HG03135 (cell line): ENCODE results near the gene HYLS1.
"Not testable (repeated sequence)": the region's sequence is repeated elsewhere in the genome, so short reads cannot be mapped to it uniquely, and the experiment has no call there.

ENCODE experiments used
- ATAC-seq: cut with Tn5 transposase; IDR thresholded peaks from one replicate; pipeline ENCODE4 v1.9.1; 2021; ENCODE audit warnings: mild to moderate bottlenecking, moderate library complexity; ENCODE audit not compliant: unreplicated experiment

The HYLS1 gene

DNA sequence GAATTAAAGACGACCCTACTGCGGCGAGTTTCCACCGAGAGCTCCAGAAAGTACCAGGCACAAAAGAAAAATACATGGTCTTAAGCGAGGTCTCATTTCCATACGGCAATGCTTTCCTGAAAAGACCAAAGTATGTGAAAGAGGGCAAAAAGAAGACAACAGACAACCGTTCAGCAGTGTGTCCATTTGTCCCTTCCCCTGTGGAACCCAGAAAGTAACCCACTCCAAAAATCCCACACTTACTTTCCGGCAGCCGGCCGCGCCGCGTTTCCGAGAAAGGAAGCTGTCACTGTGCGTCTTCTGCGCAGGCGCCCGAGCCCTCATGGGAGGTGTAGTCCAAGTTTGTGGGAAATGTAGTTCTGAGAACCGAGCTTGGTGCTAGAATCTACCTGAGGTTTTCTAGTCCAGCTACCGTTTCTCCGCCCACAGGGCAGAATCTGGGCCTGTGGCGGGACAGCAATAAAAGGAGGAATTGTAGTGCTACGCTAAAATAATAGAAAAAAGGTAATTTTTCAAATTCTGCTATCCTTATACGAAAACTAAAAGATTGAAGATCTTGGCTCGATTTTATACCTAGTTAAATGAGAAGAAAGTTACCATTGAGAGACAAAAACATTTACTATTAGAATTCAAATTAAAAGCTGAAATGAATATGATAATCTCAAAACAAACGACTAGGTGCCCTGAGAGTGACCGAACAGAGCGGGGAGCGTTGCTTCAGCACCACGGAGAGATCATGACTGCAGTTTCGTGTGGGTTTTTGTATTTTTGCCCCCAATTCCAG, 15.7 kb downstream of the HYLS1 start, which contains the start of gene PUS3:
Gene PUS3 (minus strand): TSS at position 280 of the 784 bp plus-strand sequence. CDS start 6,922 bp downstream, outside the sequence.
- ATAC-seq: peak; percentile 92

DNA sequence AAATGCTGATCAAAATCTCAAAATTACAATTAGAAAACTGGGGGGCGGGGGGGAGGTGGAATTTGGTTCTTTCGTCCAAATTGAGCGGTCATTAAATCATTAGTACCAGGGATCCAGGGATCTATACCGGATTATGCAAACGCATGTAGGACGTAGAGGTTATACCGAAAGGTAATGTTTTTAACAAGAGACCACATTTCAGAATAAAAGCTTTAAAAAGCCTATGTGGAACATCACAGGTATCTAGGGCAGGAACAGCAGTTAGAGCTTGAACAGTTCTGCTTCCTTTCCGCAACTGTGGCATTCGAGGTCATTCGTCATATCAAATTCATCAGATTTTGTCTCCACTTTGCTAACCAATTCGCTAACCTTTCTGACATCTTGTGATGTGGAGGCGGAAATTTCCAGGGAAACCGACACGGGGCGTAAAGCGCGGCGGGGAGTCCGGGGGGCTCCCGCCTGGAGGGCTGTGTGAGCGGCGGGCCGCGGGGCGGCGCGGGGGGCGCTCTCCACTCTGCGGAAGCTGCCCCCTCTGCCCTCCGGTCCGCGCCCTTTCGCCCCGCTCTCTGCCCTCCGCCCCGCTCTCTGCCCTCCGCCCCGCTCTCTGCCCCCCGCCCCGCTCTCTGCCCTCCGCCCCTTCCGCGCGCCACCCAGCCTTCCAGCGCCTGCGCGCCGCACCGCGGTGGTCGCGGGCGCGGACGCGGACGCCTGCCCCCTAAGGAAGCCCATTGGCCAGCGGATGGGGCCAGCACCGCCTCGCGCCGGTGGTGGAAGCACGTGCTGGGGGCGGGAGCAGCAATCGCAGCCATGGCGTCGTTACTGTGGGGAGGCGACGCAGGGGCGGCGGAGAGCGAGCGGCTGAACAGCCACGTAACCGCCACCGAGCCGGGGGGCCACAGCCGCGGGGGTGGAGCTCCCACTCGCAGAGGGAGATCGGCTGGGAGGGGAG, 16.5 kb downstream of the HYLS1 start, which contains the start of gene DDX25:
Gene DDX25 (plus strand): TSS at position 798 of the 949 bp plus-strand sequence. CDS start 10 bp downstream, at position 808.
- no peak for ATAC-seq

DNA sequence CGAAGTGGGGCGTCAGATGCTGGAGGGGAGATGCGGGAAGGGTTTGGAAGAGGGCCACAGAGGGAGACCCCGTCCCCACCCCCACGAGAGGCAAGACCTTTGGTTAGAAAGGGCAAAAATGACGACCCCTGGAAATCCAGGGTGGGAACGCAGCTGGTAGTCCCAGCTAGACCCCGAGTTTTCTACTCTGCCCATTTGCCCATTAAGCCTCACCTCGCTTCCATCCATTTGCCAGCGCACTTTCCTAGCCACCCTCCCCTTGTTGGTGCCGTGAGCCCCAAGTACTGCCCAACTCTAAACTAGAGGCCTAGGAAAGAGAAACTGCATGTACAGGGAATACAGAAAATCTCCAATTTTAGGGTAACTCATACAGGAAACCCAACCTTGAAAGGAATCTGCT, 17.2 kb downstream of the HYLS1 start:
- no peak for ATAC-seq

DNA sequence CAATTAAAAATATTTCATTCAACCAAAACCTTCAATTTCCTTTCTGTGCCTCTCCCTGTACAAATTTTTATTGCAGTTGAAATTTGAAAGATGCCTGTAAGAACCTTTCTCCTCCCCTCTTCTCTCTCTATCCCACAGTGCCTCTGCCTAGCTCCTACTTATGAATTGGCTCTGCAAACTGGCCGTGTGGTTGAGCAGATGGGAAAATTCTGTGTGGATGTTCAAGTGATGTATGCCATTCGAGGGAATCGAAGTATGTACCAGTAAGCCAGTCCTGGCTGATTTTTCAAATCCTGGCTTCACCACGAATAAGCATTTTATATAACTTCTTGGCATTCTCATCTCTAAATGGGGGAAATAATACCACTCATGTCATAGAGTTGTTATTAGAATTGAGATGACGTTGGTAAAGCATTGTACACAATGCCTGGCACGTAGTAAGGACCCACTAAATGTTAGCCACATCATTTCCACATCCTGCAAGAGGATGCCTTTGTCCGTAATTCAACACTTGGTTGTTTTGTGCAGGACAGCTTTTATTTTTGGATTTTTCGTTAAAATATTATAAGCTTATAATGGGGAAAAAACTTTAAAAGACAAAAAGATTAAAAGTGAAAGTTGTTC, 22.9 kb downstream of the HYLS1 start:
- ATAC-seq: no peak

DNA sequence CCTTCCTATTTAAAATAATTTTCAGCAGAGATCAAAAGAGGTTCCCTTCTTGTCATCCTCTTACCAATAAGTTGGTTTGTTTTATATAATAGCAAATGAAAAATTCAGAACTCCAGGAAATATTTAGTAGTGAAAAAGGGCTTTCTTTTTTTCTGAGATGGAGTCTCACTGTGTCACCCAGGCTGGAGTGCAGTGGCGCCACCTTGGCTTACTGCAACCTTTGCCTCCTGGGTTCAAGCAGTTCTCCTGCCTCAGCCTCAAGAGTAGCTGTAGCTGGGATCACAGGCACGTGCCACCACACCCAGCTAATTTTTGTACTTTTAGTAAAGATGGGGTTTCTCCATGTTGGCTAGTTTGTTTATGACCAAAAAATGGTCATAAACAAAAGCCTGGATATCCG, 27.1 kb downstream of the HYLS1 start:
- not testable (repeated sequence) for ATAC-seq

DNA sequence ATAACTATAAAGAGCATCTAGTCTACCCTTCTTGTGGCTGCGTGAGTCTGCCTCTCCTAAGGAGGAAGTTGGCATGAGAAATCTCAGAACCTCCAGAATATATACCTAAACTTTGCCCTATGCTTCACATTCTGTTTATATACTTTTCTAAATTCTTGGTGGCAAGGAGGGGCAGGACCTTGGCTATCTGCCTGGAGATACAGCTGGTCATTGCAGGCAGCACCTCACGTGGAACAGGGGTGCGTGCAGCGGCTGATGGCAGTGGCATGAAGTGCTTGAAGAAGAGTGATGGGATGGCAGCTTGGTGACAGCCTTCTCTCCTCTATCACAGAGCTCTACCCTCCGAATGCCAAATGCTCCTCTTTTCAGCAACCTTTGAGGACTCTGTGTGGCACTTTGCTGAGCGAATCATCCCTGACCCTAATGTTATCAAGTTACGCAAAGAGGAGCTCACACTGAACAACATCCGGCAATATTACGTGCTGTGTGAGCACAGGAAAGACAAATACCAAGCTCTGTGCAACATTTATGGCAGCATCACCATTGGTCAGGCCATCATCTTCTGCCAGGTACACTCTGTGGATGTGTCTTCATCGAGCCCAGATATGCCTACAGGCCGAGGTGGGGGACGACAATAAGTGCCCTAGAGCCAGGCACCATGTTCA, 29.3 kb downstream of the HYLS1 start:
- no peak for ATAC-seq

DNA sequence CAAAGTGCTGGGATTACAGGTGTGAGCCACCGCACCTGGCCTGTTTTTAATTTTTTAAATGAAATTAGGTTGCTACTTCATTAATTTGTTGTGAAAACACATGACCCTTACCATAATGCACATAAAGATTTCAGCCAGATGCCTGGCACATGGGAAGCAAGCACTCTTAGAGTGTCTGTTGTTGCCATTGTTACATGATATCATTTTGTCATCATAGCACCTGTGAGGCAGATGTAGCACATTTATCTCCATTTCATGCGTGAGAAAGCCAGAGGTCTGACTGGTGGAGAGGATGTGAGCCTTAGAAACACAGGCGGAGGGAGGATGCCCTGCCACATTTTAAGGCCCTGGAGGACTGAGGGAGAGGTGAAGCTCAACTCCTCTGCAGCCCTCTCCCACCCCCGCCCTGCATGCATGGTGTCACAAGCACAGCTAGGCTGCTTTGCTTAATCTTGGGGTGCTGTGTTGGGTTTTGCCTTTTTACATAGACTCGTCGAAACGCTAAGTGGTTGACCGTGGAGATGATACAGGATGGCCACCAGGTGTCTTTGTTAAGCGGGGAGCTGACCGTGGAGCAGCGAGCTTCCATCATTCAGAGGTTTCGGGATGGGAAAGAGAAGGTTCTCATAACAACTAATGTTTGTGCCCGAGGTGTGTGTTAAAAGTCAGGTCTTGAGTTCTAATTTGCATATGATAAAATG, 30.8 kb downstream of the HYLS1 start:
- no peak for ATAC-seq

DNA sequence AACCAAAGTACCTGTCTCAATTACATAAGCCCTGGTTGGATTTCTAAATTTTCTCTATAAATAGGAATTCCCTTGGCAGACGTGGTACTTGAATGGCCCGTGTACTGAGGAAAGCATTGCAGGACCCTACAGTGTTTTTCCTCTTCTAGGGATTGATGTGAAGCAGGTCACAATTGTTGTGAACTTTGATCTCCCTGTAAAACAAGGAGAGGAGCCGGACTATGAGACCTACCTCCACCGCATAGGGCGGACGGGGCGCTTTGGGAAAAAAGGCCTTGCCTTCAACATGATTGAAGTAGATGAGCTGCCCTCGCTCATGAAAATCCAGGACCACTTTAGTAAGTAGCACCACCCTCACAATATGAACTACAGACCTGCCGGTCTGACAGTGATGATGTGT, 33.6 kb downstream of the HYLS1 start:
- ATAC-seq: no peak

DNA sequence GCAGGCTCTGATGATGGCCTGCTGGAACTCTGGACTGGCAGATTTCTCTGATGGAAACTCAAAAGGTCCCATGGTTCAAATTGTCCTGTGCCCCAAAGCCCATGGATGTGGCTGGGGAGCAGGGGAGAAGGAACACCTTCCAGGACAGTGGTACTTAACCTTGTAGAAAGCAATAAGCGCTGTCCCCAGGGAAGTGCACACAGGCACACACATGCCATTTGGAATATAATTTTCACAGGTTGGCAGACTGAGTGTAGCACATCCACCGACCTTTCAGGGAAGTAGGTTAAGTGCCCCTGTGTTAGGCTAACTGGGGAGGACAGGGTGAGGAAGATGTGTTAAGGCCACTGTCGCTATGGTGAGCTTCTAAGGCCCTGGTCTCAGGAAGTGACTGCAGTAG, 34.7 kb downstream of the HYLS1 start:
- ATAC-seq: no peak

DNA sequence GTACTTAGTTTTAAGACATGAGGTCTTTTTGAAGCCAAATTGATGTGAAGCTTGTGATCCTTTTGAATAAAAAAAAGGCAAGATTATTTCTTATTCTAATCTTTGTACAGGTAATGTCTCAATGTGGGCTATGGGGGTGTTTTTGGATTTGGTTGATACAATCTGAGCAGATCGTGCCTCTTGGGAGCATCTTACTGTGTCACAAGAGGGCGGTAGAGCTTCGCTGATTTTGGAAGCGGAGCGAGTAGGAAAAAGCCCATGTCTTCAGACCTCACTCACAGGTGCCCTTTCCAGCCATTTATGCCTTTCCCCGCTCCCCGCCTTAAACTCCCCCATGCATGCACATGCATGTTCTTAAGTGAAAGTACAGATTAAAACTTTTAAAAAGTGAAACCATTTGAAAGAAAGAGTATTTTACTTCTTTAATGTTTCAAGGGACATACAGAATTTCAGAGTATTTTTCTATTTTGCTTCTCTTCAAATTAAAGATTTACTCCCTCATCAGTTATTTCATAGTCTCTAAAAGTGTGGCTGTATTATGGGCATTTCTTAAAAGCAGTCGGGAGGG, 35.6 kb downstream of the HYLS1 start:
- ATAC-seq: no peak

DNA sequence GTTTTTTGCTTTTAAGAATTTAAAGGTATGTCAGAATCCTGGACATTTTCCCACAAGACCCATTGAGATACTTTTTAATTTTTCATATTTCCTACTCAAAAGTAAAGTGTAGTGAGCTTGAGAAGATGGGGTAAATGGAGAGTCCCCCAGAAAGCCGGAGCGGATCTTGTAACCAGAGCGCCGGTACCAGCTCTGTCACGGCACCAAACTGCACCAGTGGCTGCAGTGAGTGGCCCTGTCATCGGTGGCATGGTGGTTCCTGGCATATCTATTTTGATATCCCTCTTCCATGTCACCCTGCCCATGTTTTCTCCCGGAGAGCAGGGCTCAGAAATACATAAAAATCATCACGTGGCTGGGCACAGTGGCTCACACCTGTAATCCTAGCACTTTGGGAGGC, 36.2 kb downstream of the HYLS1 start:
- ATAC-seq: no peak

DNA sequence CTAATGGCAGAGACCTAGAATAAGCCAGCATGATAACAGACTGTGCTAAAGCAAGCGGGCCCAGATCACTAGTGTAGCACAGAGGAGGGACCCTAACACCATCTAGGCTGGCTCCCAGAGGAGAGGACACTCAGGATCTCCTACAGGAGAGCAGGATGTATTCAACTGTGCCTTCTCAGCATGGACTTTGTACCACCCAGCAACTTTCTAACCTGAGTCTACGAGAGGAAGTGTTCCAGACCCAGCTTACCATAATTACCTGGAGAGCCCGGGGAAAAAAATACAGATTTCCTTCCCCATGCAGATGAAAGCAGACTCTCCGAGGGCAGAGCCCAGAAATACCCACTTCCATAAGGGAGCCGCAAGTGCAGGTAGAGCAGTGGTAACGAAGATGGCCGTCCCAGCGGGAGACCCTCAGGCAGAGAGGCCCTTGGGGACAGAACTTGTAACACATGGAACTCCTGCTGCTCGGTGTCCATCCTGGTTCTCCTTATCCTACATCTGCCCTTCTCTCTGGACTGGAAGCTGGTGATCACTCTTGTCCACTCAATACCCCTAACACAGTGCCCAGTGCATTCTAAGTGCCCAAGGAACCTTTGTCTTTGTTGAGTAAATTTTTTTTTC, 37.0 kb downstream of the HYLS1 start:
- no peak for ATAC-seq

DNA sequence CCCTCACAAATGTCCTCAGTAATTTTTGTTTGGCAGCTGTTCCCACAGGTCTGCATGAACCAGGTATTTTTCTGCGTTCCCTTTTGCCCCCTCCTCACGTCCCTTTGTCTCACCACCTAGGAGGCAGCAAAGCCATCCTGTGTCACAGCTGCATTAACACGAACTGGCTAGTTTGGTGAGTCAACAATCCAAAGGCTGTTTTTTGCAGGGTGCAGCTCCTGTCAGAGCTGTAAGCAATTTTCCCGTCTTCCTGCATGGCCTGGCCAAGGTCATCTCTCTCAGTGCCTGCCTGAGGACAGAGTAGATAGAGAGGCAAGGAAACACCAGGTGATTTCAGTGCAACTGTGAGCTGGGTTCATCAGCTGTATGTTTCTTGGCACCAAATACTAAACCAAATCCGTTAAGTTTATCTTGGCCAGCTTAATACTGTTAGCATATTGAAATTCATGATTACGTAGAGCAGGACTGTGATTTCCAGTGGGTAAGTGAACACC, 37.8 kb downstream of the HYLS1 start:
- no peak for ATAC-seq

DNA sequence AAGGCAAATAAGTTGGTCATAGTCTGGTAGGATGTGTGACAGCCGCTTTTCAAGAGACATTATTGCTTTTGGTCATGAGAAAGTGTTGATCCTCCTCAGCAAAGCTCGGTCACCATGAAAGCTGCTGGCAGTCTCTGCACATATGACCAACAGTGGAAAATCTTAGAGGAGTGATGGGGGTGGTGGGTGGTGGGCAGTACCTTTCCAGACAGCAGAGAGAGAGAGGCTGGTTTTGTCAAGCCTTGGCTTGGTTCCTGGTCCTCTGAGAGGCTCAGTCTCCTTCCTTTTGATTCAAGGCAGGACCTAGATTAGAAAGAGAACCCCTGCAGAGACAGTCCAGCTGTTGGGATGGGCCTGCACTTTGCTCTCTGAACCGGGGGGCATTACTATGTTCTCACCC, 38.3 kb downstream of the HYLS1 start:
- no peak for ATAC-seq

DNA sequence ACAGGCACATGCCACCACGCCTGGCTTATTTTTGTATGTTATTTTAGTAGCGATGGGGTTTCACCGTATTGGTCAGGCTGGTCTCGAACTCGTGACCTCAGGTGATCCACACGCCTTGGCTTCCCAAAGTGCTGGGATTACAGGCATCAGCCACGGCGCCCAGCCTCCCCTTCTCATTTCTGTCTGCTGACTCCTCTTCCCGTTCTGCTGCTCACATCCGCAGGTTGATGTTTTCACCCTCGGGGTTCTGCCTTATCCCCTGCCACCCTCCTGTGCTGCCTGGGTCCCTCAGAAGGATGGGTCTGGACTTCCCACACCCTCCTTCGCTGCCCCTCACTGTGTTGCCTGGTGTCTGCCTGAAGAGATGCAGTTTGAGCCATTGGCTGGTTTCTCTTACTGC, 39.2 kb downstream of the HYLS1 start:
- no peak for ATAC-seq

DNA sequence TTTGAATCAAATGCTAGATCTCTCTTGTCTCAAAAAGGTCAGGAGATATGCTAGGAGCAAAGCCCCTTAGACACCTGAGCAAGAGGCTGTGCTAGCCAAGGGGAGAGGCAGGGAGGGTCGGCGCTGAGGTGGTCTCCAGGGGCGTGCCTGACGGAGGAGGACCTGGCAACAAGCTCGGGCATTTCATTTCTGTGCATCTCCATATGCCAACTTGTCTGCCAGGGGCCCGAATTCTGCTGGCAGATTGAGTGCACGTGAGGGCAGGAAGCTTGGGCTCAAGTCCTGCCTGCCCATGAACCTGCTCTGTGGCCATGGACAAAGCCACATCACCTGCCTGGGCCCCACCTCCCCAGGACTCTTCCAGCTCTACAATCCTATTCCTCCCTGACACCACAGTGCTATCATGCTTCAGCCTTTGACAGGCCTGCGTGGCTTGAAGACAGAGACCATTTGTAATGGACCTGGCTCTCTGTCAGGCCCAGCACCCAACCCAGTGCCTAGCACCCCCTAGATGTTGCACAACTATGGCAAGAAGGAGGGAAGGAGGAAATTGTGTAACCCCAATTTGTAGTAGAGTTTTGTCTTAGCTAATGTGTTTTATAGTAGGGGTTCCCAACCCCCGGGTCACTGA, 42.1 kb downstream of the HYLS1 start:
- no peak for ATAC-seq

DNA sequence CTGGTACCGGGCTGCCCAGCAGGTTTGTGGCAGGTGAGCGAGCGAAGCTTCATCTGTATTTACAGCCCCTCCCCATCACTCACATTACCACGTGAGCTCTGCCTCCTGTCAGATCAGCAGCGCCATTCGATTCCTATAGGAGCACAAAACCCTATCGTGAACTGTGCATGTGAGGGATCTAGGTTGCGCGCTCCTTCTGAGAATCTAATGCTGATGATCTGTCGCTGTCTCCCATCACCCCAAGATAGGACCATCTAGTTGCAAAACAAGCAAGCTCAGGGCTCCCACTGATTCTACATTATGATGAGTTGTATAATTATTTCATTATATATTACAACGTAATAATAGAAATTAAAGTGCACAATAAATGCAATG, 42.6 kb downstream of the HYLS1 start:
- no peak for ATAC-seq

DNA sequence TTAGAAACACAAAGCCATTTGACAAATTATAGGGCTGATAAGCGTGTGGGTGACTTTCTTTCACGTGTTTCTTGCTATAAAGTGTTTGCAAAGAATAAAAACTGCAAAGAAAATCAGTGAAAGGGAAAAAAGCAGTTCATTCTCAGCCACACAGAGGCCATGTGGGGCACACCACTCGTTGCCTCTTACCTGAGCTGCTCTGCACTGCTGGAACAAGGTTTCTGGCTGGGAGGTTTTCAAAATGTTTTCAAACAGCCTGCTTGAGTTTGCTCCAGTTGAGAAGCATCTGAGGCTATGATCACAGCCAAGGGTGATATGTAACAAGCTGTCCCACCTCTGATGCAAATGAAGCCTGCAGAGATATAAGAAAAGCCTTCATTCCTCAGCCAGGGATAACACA, 43.6 kb downstream of the HYLS1 start:
- ATAC-seq: no peak

DNA sequence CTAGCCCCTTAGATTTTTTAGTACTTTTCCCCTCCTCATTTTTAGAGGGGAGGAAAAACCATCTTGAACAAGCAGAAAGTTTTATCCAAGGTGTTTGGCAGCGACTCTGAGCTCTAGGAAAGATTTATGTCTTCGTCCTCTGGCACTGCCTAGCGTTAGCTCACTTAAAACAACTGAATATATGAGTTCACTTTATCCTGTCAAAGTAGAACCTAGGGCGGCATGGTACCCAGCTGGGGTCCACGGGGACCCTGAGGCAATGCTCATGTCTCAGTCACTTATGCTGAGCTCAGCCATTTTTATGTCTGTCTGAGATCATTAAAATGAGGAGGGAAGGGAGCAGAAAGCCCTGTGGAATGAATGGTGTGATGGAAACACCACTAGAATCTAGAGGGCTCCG, 44.2 kb downstream of the HYLS1 start:
- ATAC-seq: no peak
